Osteoblast (primary cell): ENCODE results near the gene GALK1. TPM values are rescaled to one million over a fixed set of nuclear protein-coding genes. Genes with fewer than 3 reads are reported as not detected.

Experiments used
- DNase-seq: peaks from one replicate; pipeline ENCODE4 v3.0.0; 2011; ENCODE audit warnings: low spot score, mixed read lengths; ENCODE audit not compliant: insufficient read length; ENCODE audit errors: missing footprints
- H2AFZ ChIP-seq: 2 replicates; pipeline ENCODE4 v1.6.0; 2011; ENCODE audit warnings: mild to moderate bottlenecking, low read length
- H3K27ac ChIP-seq: 2 replicates; pipeline ENCODE4 v1.5.1; 2011; ENCODE audit warnings: mild to moderate bottlenecking, low read depth, low read length, moderate library complexity
- H3K27me3 ChIP-seq: 2 replicates; pipeline ENCODE4 v1.6.0; 2012; ENCODE audit warnings: mild to moderate bottlenecking, control low read depth, inconsistent platforms, low read length, moderate library complexity; ENCODE audit not compliant: insufficient read depth
- H3K36me3 ChIP-seq: 2 replicates; pipeline ENCODE4 v1.5.1; 2011; ENCODE audit warnings: mild to moderate bottlenecking, low read length, control low read depth, moderate library complexity; ENCODE audit not compliant: insufficient read depth
- H3K4me1 ChIP-seq: 2 replicates; pipeline ENCODE4 v1.5.1; 2011; ENCODE audit warnings: mild to moderate bottlenecking, low read length, control low read depth, moderate library complexity; ENCODE audit not compliant: insufficient read depth
- H3K4me2 ChIP-seq: 2 replicates; pipeline ENCODE4 v1.6.0; 2011; ENCODE audit warnings: mild to moderate bottlenecking, low read length; ENCODE audit not compliant: insufficient read depth
- H3K4me3 ChIP-seq: fragments of 200-600 bp; sonication (generic); 3 replicates; pipeline ENCODE4 v1.5.1; 2012; ENCODE audit warnings: mild to moderate bottlenecking, low read length, inconsistent platforms; ENCODE audit not compliant: insufficient read depth
- H3K79me2 ChIP-seq: 2 replicates; pipeline ENCODE4 v1.6.0; 2012; ENCODE audit warnings: mild to moderate bottlenecking, low read length, control low read depth, inconsistent platforms; ENCODE audit not compliant: insufficient read depth
- H3K9me3 ChIP-seq: 2 replicates; pipeline ENCODE4 v1.5.1; 2011; ENCODE audit warnings: low read depth, low read length, control low read depth
- H4K20me1 ChIP-seq: 2 replicates; pipeline ENCODE4 v1.6.0; 2012; ENCODE audit warnings: mild to moderate bottlenecking, low read length, control low read depth; ENCODE audit not compliant: insufficient read depth
- total RNA-seq: library from RNA; depleted of rRNA; stranded (reverse); fragments of >200 nt; gene quantifications from 2 replicates; pipeline ENCODE4 v1.2.3, GENCODE V29; 2012
- TF ChIP-seq, protein P1 (sequence below): IDR thresholded peaks from 2 replicates; pipeline ENCODE4 v1.5.1; 2011; ENCODE audit warnings: mild to moderate bottlenecking, low read depth, low read length, moderate library complexity; ENCODE audit errors: extremely low read depth

GALK1 gene
- total RNA-seq, 1 donor, result 25.3 TPM

DNA sequence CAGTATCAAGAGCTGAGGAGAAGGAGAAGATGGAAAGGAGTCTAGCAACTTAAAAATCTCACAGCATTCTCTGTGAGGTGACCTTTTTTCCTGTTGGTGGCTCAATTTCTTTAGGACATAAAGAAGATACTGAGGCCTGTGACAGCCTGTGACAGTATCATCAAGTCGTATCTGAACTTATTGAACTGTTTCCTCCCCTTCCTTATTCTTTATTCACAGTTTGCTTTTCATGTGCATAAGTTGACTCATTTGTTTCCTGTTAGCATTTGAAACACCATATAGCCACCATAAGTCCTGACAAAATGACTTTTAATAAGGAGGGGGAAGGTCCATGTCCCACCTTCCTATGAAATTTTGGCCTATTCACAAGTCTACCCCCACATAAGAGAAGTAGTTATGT is 28.5 kb upstream of the GALK1 start:
- Histone ChIP-seq H3K79me2 (peaks cover 74% of the 10 kb centered on the region), H3K4me2 (no peak overlapping the region), H4K20me1 (peaks cover 5% of the 10 kb centered on the region), H3K27me3 (no peaks in the 10 kb centered on the region), H3K9me3 (no peaks in the 10 kb centered on the region), H3K36me3 (peaks cover 30% of the 10 kb centered on the region), H3K4me1 (peaks cover 8% of the 10 kb centered on the region), H3K4me3 (no peak overlapping the region), H3K27ac (no peak overlapping the region), H2AFZ (no peak overlapping the region)
- TF ChIP-seq, protein P1, sequence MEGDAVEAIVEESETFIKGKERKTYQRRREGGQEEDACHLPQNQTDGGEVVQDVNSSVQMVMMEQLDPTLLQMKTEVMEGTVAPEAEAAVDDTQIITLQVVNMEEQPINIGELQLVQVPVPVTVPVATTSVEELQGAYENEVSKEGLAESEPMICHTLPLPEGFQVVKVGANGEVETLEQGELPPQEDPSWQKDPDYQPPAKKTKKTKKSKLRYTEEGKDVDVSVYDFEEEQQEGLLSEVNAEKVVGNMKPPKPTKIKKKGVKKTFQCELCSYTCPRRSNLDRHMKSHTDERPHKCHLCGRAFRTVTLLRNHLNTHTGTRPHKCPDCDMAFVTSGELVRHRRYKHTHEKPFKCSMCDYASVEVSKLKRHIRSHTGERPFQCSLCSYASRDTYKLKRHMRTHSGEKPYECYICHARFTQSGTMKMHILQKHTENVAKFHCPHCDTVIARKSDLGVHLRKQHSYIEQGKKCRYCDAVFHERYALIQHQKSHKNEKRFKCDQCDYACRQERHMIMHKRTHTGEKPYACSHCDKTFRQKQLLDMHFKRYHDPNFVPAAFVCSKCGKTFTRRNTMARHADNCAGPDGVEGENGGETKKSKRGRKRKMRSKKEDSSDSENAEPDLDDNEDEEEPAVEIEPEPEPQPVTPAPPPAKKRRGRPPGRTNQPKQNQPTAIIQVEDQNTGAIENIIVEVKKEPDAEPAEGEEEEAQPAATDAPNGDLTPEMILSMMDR, result no peak
- no peak for DNase-seq

DNA sequence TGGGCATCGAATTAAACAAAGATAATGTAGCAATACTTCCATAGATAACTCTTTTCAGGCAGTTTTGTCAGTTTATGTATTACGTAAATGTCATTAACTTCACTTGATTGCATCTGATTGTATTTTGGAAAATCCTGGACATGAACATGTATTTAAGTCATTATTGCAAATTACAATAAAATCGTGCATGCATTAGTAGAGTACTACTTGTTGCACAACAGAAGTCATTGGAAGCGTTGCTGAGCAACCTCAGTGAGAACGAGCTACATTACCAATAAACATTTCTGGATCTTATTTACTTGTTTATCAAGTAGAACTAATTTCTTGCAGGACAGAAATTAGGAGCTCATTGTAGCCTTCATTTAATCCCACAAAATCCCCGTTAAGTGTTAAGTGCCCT is 26.3 kb upstream of the GALK1 start:
- H3K36me3 ChIP-seq, result peaks cover 20% of the 10 kb centered on the region
- peaks cover 10% of the 10 kb centered on the region for H3K4me1 ChIP-seq
- H3K9me3 ChIP-seq, result no peaks in the 10 kb centered on the region
- TF ChIP-seq, protein P1, result no peak
- no peak overlapping the region for H2AFZ ChIP-seq
- no peak overlapping the region for H3K27ac ChIP-seq
- H3K79me2 ChIP-seq, result peaks cover 86% of the 10 kb centered on the region
- no peak for DNase-seq
- no peaks in the 10 kb centered on the region for H3K27me3 ChIP-seq
- no peak overlapping the region for H3K4me3 ChIP-seq
- no peak overlapping the region for H3K4me2 ChIP-seq
- peaks cover 5% of the 10 kb centered on the region for H4K20me1 ChIP-seq

GRCh38 chr17:75785016-75785890 is 20.3 kb upstream of the GALK1 start:
- Histone ChIP-seq H3K79me2 (peaks cover 45% of the 10 kb centered on the region), H3K36me3 (no peaks in the 10 kb centered on the region), H3K4me1 (peaks cover 30% of the 10 kb centered on the region), H3K27me3 (no peaks in the 10 kb centered on the region), H3K27ac (peak overlapping the region; percentile 100), H2AFZ (peak overlapping the region; percentile 76), H4K20me1 (no peaks in the 10 kb centered on the region), H3K9me3 (no peaks in the 10 kb centered on the region), H3K4me2 (peak overlapping the region; percentile 94), H3K4me3 (peak overlapping the region; percentile 76)
- TF ChIP-seq, protein P1, result no peak
- DNase-seq, result peak; percentile 94

DNA sequence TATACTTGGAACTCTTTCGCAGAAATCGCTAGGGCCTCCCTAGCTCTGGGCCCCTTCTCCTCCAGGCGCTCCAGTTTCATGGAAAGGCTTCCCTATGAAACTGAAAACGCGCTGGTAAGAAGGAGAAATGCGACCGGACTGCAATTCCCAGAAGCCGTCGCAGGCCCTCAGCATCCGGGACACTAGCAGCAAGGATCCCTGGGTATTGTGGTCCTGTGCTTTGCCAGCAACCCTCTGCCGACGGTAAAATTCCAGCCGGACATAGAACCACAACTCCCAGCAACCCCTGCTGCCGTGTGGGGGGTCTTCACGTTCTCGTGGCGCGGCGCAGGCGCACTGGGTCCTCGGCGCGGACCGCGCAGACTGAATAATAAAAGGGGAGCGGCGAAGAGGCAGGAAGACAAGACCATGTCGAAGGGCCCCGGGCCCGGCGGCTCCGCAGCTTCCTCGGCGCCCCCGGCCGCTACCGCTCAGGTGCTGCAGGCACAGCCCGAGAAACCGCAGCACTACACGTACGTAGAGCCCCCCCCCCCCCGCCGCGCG is 19.6 kb upstream of the GALK1 start, which contains the start of gene UNK:
Gene UNK, plus strand, starts transcription at position 334 of the 543 bp plus-strand sequence. Its CDS starts 75 bp downstream, at position 409.
- Histone ChIP-seq H3K4me1 (peaks cover 34% of the 10 kb centered on the region), H3K36me3 (no peaks in the 10 kb centered on the region), H3K4me3 (peak within 1 kb of the TSS; percentile 76), H2AFZ (peak within 1 kb of the TSS; percentile 81), H4K20me1 (no peaks in the 10 kb centered on the region), H3K79me2 (peaks cover 39% of the 10 kb centered on the region), H3K9me3 (no peaks in the 10 kb centered on the region), H3K27me3 (no peaks in the 10 kb centered on the region), H3K4me2 (peak within 1 kb of the TSS; percentile 94), H3K27ac (peak within 1 kb of the TSS; percentile 100)
- DNase-seq, result peak; percentile 98
- TF ChIP-seq, protein P1, result no peak
